ENCODE results near the gene OR1J1.

Gene OR1J1

GRCh38 chr9:122477826-122478225 lies at the start of gene OR1J1:
TSS of gene OR1J1 (minus strand) at chr9:122477926. CDS start at chr9:122477926, 0 bp downstream.
- no peaks in the 10 kb centered on the region for H3K36me3 Mint-ChIP-seq (ENCODE audit: low read depth)
- no peak within 1 kb of the TSS for H3K4me3 Mint-ChIP-seq
- peaks cover 52% of the 10 kb centered on the region for H3K27me3 Mint-ChIP-seq (ENCODE audit: low read depth)
- H3K4me1 Mint-ChIP-seq = no peaks in the 10 kb centered on the region
- TF ChIP-seq CTCF (IDR thresholded peaks at IDR 0.05; ENCODE audit: unreplicated experiment in 3 of 3) = no peak
- H3K9me3 Mint-ChIP-seq = no peaks in the 10 kb centered on the region
- H3K27ac Mint-ChIP-seq = no peak within 1 kb of the TSS

DNA sequence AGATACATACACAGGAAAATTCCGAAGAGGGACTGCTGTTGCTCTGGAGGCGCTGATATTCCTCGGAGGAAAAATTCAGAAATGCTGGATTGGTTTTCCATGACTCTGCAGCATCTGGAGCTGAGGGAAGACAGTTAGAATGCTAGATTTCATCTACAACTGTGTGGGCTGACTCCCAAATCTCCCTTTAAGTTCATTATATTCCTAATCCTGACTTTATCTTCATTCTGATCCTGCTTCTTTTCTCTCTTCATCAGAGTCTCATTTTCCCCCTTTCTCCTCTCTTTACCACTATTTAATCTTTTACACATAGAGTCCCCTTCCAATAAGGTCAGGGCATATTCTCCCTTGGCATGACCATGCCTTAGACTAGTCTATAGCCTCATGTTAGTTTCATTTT lies 49.5 kb upstream of the OR1J1 start, which contains the start of gene OR1N1:
Gene OR1N1 (minus strand): TSS at position 101 of the 400 bp plus-strand sequence. CDS start 0 bp downstream, at position 101.
- no peak for TF ChIP-seq CTCF (IDR thresholded peaks at IDR 0.05; ENCODE audit: unreplicated experiment in 3 of 3)
- Mint-ChIP-seq H3K27ac (no peak within 1 kb of the TSS), H3K36me3 (ENCODE audit: low read depth) (no peaks in the 10 kb centered on the region), H3K4me1 (no peaks in the 10 kb centered on the region), H3K4me3 (no peak within 1 kb of the TSS), H3K27me3 (ENCODE audit: low read depth) (peaks cover 4% of the 10 kb centered on the region), H3K9me3 (no peaks in the 10 kb centered on the region)

GRCh38 chr9:122526602-122527001 lies 48.9 kb upstream of the OR1J1 start:
- H3K27ac Mint-ChIP-seq = no peak overlapping the region
- no peak for TF ChIP-seq CTCF (IDR thresholded peaks at IDR 0.05; ENCODE audit: unreplicated experiment in 3 of 3)
- H3K4me3 Mint-ChIP-seq = no peak overlapping the region
- no peaks in the 10 kb centered on the region for H3K9me3 Mint-ChIP-seq
- H3K36me3 Mint-ChIP-seq (ENCODE audit: low read depth) = no peaks in the 10 kb centered on the region
- H3K27me3 Mint-ChIP-seq (ENCODE audit: low read depth) = peaks cover 4% of the 10 kb centered on the region
- H3K4me1 Mint-ChIP-seq = no peaks in the 10 kb centered on the region

- Mint-ChIP-seq H3K9me3 (no peaks in the 10 kb centered on the region), H3K4me3 (no peak overlapping the region), H3K36me3 (ENCODE audit: low read depth) (no peaks in the 10 kb centered on the region), H3K27ac (no peak overlapping the region), H3K27me3 (ENCODE audit: low read depth) (peaks cover 15% of the 10 kb centered on the region), H3K4me1 (no peaks in the 10 kb centered on the region)
- no peak for TF ChIP-seq CTCF (IDR thresholded peaks at IDR 0.05; ENCODE audit: unreplicated experiment in 3 of 3)
These were observed 41.6 kb upstream of the OR1J1 start for GRCh38 chr9:122519376-122519775.

GRCh38 chr9:122518841-122519240 lies 41.1 kb upstream of the OR1J1 start, which contains the start of gene OR1J4:
TSS of gene OR1J4 (plus strand) at chr9:122519141. CDS start at chr9:122519141, 0 bp downstream.
- Mint-ChIP-seq H3K27me3 (ENCODE audit: low read depth) (peaks cover 18% of the 10 kb centered on the region), H3K36me3 (ENCODE audit: low read depth) (no peaks in the 10 kb centered on the region), H3K9me3 (no peaks in the 10 kb centered on the region), H3K4me1 (no peaks in the 10 kb centered on the region), H3K4me3 (no peak within 1 kb of the TSS), H3K27ac (no peak within 1 kb of the TSS)
- TF ChIP-seq CTCF (IDR thresholded peaks at IDR 0.05; ENCODE audit: unreplicated experiment in 3 of 3) = no peak

- no peak for TF ChIP-seq CTCF (IDR thresholded peaks at IDR 0.05; ENCODE audit: unreplicated experiment in 3 of 3)
- Mint-ChIP-seq H3K27ac (no peak overlapping the region), H3K9me3 (no peaks in the 10 kb centered on the region), H3K4me1 (no peaks in the 10 kb centered on the region), H3K36me3 (ENCODE audit: low read depth) (no peaks in the 10 kb centered on the region), H3K4me3 (no peak overlapping the region), H3K27me3 (ENCODE audit: low read depth) (peaks cover 18% of the 10 kb centered on the region)
These were observed 40.5 kb upstream of the OR1J1 start for GRCh38 chr9:122518226-122518625.
